ENCODE measurements around the gene TEX261.

Gene TEX261

DNA sequence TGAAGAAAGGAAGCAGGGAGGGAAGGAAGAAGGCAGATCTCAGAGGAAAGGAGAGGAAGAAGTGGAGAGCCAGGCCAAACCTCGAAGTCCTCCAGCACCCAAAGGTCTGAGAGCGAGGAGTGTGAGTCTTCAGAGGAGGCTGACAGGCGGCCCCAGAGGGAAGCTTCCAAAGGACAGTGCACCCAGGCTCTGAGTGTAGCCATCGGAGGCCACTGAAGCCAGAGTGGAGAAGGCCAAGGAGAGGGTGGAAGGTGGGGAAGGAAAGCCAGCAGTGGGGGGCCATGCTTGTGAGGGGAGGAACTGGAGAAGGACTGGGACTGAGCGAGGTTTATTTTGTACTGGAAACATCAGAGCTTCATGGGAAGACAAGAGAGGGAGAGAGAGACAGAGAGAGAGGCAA, 53.0 kb downstream of the TEX261 start:
- Histone ChIP-seq H3K27me3 (no peaks in the 10 kb centered on the region), H3K4me1 (no peaks in the 10 kb centered on the region), H3K4me3 (ENCODE audit: low read depth, low read length) (no peak overlapping the region), H3K9me3 (no peaks in the 10 kb centered on the region), H3K36me3 (no peaks in the 10 kb centered on the region)
- no peak for TF ChIP-seq CTCF (IDR thresholded peaks at IDR 0.05; ENCODE audit: low read depth, low read length)
- no peak for DNase-seq

DNA sequence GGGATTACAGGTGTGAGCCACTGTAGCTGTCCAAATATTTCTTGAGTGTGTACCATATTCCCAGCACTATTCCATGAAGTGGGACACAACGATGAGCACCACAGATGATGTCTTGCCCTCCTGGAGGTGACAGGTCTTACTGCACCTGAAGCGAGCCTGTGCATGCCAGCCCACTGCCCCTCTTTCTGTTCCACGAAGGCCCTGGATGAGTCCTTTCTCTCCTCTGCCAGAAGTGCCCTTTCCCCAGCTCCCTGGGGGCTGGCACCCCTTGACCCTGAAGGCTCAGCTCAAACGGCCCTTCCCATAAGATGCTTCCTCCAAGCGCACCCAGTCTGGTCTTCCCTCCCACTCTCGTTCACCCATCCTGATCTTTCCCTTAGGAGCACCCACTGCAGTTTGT, 53.5 kb downstream of the TEX261 start:
- H3K4me3 ChIP-seq (ENCODE audit: low read depth, low read length) = no peak overlapping the region
- H3K4me1 ChIP-seq = no peaks in the 10 kb centered on the region
- no peak for TF ChIP-seq CTCF (IDR thresholded peaks at IDR 0.05; ENCODE audit: low read depth, low read length)
- no peaks in the 10 kb centered on the region for H3K36me3 ChIP-seq
- H3K9me3 ChIP-seq = no peaks in the 10 kb centered on the region
- H3K27me3 ChIP-seq = no peaks in the 10 kb centered on the region
- DNase-seq = no peak

DNA sequence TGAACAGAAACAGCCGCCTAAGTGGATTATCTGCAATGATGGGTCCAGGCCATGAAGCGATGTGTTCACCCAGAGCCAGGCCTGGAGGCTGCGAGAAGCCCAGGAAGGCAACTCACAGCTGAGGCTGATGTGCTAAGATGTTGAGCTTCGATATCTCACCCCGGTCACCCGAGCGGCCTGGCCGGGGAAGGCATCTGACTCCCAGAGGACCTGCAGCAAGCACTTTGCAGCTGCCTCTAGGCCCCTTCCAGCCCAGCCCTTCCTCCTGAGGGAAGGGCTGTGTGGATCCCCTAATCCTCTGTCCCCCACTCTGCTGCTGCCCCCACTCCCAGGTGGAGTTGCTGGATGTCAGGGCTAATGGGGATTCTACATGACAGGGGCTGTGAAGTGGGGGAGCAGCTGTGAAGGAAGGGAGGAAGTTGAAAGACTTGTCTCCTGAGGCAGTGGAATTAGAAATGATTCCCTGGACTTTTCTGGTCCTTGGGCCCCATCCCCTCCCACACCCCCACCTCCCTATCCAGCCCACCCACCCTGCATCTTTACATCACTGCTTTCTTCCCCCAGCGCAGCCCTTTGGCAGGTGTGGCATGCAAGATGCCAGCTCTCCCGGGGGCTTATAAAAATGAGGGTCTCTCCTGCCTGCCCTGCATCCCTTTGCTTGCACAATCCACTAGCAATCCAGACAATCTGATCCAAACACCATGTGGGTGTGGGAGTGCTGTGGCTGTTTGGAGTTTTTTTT, 54.7 kb downstream of the TEX261 start:
- Histone ChIP-seq H3K9me3 (no peaks in the 10 kb centered on the region), H3K4me3 (ENCODE audit: low read depth, low read length) (no peak overlapping the region), H3K36me3 (no peaks in the 10 kb centered on the region), H3K4me1 (no peaks in the 10 kb centered on the region), H3K27me3 (no peaks in the 10 kb centered on the region)
- TF ChIP-seq CTCF (IDR thresholded peaks at IDR 0.05; ENCODE audit: low read depth, low read length) = no peak
- no peak for DNase-seq

GRCh38 chr2:70939001-70939838, 55.5 kb downstream of the TEX261 start:
- no peaks in the 10 kb centered on the region for H3K36me3 ChIP-seq
- no peak overlapping the region for H3K4me3 ChIP-seq (ENCODE audit: low read depth, low read length)
- no peaks in the 10 kb centered on the region for H3K27me3 ChIP-seq
- no peak for TF ChIP-seq CTCF (IDR thresholded peaks at IDR 0.05; ENCODE audit: low read depth, low read length)
- DNase-seq = no peak
- H3K9me3 ChIP-seq = no peaks in the 10 kb centered on the region
- H3K4me1 ChIP-seq = no peaks in the 10 kb centered on the region

DNA sequence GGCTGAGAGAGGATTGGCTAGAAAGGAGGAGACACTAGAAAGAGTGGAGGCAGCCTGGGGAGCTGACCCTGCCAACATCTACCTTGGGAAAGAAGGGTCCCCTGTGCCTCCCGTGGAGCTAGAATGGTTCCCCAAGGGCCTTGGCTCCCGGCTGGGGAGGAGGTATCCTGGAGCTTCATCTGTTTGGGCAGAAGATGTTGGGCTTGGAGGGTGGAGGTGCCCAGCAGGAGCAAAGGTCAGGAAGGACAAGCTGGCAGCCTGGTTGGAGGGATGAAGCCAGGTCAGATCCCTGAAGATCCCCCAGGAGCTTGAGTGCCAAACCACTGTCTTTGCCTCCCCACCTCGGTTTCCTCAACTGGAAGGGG, 56.1 kb downstream of the TEX261 start:
- Histone ChIP-seq H3K9me3 (no peaks in the 10 kb centered on the region), H3K4me1 (no peaks in the 10 kb centered on the region), H3K27me3 (no peaks in the 10 kb centered on the region), H3K4me3 (ENCODE audit: low read depth, low read length) (no peak overlapping the region), H3K36me3 (no peaks in the 10 kb centered on the region)
- TF ChIP-seq CTCF (IDR thresholded peaks at IDR 0.05; ENCODE audit: low read depth, low read length) = no peak
- DNase-seq = no peak
